ENCODE measurements around the gene NIPA2.

The NIPA2 gene

DNA sequence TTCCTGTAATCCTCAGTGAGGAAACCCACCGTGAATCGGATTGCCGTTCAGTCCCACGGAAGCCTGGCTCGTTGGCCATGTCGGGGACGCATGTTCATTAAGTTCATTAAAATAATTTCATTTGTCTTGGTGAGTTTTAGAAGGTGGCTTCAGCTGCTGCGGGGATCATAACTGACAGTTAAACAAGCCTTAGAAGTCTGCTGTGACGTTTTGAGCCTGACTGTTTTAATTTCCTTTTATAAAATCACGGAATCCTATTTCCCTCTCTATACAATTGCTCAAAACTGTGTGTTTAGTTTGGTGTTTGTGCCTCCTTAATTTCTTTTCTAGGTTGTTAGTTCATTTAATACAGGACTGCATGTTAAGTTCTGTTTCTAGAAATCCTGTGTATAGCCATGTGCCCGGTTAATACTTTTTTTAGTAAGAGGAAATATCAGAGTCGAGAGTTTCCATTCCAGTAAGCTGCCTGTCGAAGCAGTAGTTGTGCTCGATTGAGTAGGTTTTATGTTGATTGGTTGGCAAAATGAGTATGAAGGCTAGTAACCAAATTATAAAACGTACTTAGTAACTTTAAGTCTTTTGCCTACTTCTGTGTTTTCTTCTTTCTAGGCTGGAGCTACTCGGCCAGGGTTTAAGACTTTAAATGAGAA lies 705 bp downstream of the NIPA2 start:
- no peak for DNase-seq (ENCODE audit: low read depth, low spot score)

- no peak for DNase-seq (ENCODE audit: low read depth, low spot score)
Measured at GRCh38 chr15:22844421-22845288, 6.2 kb downstream of the NIPA2 start.

DNA sequence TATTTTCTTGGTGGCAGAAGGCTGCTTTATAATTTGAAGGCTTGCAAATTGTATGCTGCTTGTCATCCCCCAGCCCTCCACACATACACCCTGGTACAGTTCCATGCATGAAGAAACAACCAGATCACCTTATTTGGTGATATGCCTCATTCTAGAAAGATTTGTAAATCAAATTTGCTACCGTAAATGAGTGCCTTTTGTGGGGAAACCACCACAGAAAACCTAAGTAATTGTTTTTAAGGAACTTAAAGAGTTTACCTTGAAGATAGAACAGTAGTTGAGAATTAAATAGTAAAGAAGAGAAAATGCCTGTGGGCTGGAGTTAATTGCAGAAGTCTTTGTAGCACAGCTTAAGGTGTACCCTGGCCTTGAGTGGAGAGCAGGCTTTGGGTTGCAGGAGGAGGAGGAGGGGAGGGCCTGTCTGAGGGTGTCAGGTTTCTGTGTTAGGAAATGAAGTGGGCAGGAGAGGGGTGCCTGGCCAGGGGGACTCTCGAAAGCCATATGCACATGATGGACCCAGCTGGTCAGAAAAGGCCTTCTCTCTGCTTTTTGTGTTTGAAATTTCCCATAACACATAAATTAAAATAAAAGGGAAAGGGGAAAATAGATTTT lies 6.9 kb downstream of the NIPA2 start:
- DNase-seq (ENCODE audit: low read depth, low spot score), result no peak

DNA sequence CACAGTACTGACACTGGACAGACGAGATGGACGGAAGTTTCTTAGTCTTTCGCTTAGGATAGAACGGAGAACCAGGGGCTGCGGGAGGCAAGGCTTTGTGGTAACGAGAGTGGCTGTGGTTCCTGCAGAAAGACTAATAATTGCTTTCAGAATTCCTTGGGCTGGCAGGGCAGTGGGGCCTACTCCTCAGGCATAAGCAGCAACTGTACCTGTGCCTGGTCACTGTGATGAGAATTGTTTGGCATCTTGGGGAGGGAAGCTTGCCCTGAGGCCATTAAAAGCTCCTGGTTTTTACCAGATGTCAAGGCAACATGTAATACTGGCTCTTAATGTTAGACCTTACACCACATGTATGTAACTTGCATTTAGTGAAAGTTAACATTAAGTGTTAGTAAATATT lies 7.6 kb downstream of the NIPA2 start:
- DNase-seq (ENCODE audit: low read depth, low spot score), result no peak

DNA sequence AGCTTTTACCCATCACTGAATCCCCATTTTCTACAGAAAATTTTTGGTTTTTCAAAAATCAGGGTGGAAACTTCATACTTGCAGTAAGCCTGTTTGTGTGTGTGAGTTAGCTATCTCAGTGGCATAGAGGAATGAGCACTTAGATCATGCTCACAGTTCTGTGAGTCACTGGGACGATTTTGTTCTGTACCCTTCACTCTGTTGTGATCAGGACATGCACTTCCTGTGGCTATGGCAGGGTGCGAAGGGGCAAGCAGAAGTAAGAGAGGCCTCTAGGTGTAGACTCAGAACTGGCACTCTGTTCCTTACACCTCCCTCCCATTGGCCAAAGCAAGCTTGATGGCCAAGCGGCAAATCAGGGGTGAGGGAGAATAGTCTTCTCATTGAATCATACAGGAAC lies 11.6 kb downstream of the NIPA2 start:
- no peak for DNase-seq (ENCODE audit: low read depth, low spot score)

DNA sequence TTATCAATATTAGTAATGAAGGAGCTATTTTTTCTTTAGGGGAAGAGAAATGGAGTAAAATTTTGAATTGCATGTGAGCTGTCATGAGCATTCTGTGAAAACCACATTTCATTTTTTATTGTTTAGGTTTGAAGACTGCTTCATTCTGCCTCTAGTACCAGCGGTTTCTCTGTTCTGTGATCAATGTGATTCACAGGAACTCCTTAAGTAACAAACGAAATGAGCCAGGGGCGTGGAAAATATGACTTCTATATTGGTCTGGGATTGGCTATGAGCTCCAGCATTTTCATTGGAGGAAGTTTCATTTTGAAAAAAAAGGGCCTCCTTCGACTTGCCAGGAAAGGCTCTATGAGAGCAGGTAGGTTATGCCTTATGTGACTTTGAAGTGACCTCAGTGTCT lies 13.0 kb downstream of the NIPA2 start:
- DNase-seq (ENCODE audit: low read depth, low spot score), result no peak

DNA sequence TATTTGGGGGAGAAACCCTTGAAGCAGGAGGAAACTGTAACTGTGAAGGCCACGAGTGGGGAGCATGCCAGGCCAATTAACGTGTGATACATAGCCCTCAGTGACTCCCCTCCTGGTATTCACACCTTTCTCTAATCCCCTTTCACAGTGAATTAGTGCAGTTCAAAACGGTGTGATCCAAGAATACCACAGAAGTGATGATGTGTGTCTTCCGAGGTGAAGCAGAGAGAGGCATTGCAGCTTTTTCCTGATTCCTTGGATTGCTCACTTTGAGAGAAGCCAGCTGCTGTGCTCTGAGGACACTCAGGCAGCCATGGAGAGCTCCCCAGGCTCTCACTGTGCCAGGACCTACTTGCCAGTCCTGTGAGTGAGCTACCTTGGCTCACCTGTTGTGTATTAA lies 17.3 kb downstream of the NIPA2 start:
- no peak for DNase-seq (ENCODE audit: low read depth, low spot score)

DNA sequence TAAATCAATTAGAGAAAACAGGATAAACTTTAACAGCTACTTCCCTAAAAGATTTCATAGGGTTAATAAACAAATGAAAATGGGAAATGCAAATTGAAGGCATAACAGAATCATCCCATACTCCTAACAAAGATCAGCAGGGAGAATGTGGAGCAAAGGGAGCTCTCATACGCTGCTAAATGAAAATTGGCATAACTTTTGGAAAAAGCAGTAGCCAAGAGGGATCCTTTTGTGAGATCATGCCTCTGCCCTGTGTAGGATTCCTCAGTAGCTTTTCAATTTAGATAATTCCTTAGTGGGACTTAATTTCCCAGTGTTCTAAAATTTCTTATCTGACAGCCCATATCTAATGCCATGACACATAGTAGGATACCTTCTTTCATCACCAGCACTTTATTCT lies 18.2 kb downstream of the NIPA2 start:
- DNase-seq (ENCODE audit: low read depth, low spot score), result no peak

DNA sequence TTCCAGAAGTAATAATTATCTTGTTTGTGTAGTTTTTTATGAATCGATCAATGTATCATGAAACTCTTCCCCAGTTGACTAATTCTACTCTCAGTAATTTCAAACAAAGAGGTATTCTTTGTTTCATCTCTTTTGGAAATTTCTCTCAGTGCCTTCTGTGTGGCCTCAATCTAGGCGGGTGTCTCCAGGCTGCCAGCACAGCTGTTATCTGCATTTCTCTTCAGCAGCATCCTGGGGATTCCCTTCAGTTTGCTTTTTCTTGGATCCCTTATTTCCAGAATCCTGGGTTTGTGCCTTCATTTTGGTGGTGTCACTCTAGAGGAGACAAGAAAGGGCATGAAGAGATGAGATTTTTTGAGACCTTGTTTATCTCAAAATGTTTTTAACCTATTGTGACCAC lies 22.7 kb downstream of the NIPA2 start:
- no peak for DNase-seq (ENCODE audit: low read depth, low spot score)

DNA sequence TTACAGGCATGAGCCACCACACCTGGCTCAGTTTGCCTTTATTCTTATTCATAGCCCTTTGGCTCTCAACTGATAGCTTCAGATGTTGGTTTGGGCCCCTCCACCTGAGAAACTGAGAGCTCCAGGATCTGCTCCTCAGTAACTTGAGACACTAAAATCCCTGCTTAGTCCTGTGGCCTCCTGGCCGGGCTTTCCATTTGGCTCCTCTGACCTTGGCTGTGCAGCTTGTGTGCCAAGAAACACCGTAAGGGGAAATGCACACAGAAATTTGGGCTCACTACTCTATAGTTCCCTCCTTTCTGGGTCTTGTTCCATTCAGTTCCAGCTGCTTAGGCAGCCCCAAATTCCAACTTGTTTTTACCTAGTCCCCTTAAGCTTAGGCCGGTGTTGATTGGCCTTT lies 24.9 kb downstream of the NIPA2 start:
- no peak for DNase-seq (ENCODE audit: low read depth, low spot score)

DNA sequence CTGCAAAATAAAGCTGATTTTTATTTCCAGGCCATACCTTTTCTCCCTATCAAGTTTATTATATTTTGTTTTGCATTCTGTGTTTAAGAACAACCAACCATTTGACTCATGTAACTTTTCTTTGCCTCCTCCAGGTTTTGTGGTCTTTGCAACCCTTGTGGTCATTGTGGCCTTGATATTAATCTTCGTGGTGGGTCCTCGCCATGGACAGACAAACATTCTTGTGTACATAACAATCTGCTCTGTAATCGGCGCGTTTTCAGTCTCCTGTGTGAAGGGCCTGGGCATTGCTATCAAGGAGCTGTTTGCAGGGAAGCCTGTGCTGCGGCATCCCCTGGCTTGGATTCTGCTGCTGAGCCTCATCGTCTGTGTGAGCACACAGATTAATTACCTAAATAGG lies 27.6 kb downstream of the NIPA2 start:
- DNase-seq (ENCODE audit: low read depth, low spot score), result no peak

DNA sequence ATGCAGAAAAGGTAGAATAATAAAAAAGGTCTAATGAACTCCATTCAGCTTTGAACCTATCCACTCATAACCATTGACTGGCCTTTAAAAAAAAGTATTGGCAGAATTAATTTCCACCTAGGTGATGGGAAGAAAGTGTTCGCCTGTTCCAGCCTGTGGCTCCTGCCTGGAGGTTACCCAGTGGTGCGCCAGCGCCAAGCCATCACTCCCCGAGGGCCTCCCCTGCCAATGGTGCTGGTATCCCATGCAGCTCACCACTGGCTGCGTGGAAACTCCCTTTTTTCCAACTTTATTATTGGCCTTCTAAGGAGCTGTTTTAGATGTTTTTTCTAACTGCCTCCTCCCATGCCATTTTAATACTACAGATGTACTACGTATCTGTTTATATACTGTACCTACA lies 29.4 kb downstream of the NIPA2 start:
- no peak for DNase-seq (ENCODE audit: low read depth, low spot score)

- no peak for DNase-seq (ENCODE audit: low read depth, low spot score)
Measured at GRCh38 chr15:22868495-22868894, 30.0 kb downstream of the NIPA2 start.

DNA sequence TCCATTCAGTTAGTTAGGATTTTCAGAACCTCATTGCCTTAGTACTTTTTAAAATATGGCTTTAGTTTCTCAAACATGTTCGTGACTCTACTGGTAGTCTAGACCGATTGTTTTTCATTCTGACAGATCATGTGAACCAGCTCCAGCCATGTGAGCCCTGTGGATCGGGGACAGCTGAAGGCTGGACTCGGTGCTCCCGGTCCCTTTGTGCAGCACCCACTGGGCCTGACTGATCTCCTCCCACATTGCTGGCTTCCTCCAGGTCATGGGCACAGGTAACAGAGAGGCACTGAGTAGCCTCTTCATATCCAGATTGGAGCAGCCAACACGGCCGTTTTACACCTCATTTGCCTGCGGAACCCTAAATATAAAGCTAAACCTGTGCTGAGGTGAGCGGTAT lies 30.5 kb downstream of the NIPA2 start:
- no peak for DNase-seq (ENCODE audit: low read depth, low spot score)

- no peak for DNase-seq (ENCODE audit: low read depth, low spot score)
Measured at GRCh38 chr15:22869856-22870255, 31.4 kb downstream of the NIPA2 start.

DNA sequence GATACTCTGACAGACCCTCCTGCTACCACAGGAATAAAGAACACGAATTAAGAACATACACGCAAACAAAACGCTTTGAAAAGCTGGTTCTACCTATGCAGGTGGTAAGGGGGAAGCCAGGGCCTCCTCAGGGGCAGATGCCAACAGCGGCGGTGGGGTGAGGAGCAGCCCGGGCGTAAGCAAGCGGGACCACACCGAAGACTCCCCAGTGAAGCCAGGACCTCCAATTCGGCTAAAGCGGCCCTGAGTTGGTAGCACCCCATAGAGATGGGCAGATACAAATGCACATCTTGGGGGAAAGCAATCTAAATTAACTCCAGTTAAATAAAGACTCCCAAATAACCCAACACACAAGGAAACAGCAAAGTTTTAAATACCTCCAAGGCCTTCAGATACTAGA lies 32.4 kb downstream of the NIPA2 start:
- no peak for DNase-seq (ENCODE audit: low read depth, low spot score)

GRCh38 chr15:22871481-22872086 lies 33.1 kb downstream of the NIPA2 start:
- no peak for DNase-seq (ENCODE audit: low read depth, low spot score)

GRCh38 chr15:22872936-22873701 lies 34.7 kb downstream of the NIPA2 start:
- DNase-seq (ENCODE audit: low read depth, low spot score), result no peak

- DNase-seq (ENCODE audit: low read depth, low spot score), result no peak
Measured at GRCh38 chr15:22873841-22874240, 35.4 kb downstream of the NIPA2 start.

DNA sequence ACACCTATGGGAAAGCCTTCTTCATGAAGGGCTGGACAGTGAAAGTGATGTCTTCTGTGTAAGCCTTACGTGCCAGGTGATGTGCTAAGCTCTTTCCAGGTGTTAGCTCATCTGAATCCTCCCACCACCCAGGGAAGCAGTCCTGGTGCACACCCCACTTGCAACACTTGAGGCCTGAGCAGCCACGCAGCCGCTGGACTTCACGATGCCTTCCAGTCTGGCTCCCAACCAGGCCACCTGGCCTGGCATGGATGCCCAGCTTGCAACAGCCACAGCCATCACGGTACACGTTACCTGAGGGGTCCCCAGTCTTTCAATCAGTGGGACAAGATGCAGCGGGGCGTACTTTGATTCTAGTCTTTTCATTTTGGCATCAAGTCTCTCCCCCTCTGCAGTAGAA lies 35.8 kb downstream of the NIPA2 start:
- DNase-seq (ENCODE audit: low read depth, low spot score), result no peak

DNA sequence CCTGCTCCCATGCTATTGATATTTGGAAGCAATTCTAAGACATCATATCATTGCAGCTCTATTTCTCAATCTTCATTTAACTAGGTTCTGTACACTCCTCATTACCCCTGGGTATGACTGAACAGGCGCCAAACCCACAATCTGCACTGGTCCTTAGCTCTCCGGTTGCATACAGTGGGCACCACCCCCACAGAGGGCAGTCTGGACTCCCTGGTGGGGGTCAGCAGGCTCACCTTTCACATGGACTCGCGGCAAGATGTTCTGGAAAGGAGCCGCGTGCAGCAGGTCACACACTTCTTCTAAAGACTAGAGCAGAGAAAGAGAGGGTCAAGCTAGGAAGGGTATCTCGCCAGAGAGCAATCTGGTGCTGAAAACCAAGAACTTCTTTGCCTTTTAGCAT lies 36.5 kb downstream of the NIPA2 start:
- DNase-seq (ENCODE audit: low read depth, low spot score), result no peak

GRCh38 chr15:22877117-22877516 lies 38.7 kb downstream of the NIPA2 start:
- no peak for DNase-seq (ENCODE audit: low read depth, low spot score)

Data from activated naive CD8-positive, alpha-beta T cell treated with anti-CD3 and anti-CD28 coated beads, Interleukin-2, amount 50 U/mL, for 16 hours (primary cell).